ENCODE results near the gene RALBP1.

RALBP1 gene

GRCh38 chr18:9547782-9548181 is 72.5 kb downstream of the RALBP1 start:
- DNase-seq (ENCODE audit: low read depth in 2 of 2): no peak

DNA sequence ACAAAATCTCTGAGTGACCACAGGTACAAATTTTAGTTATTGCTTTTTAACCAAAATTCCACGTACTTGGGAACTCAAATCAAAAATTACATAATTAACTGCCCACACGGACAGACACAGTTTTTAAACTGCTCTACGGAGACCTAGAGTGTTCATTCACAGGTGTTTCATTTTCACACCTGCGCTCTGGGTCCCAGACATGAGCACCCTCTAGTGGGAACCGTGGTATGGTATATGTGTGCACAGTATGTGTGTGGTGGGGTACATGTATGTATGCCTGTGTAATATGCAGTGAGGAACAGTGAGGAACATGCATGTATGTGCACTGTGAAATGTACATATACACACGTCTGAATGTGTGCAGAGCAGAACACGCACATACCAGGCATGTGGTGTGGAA is 74.1 kb downstream of the RALBP1 start:
- DNase-seq (ENCODE audit: low read depth in 2 of 2): no peak

GRCh38 chr18:9550429-9550828 is 75.1 kb downstream of the RALBP1 start:
- no peak for DNase-seq (ENCODE audit: low read depth in 2 of 2)

GRCh38 chr18:9552191-9552590 is 76.9 kb downstream of the RALBP1 start:
- DNase-seq (ENCODE audit: low read depth in 2 of 2): no peak

GRCh38 chr18:9552616-9553015 is 77.3 kb downstream of the RALBP1 start:
- DNase-seq (ENCODE audit: low read depth in 2 of 2): no peak

- no peak for DNase-seq (ENCODE audit: low read depth in 2 of 2)
These were observed 82.1 kb downstream of the RALBP1 start for GRCh38 chr18:9557250-9557943.

GRCh38 chr18:9558387-9559064 is 83.2 kb downstream of the RALBP1 start:
- no peak for DNase-seq (ENCODE audit: low read depth in 2 of 2)

DNA sequence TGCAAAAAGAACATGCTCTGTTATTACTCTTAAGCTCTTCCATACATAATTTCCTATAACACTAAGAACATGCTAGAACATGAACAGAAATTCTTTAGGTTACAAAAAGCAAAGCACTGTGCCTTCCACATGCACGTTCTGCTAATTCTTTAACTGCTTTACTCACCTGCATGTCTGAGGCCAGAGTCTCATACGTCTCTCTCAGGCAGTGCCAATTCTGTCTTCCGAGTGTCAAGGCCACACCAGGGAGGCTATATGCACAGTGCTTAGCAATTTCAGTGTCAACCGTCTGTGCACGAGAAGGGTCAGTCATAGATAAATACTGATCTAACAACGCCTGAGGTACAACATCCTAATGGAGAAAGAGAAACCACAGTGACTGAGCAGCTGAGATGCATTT is 83.9 kb downstream of the RALBP1 start:
- no peak for DNase-seq (ENCODE audit: low read depth in 2 of 2)

DNA sequence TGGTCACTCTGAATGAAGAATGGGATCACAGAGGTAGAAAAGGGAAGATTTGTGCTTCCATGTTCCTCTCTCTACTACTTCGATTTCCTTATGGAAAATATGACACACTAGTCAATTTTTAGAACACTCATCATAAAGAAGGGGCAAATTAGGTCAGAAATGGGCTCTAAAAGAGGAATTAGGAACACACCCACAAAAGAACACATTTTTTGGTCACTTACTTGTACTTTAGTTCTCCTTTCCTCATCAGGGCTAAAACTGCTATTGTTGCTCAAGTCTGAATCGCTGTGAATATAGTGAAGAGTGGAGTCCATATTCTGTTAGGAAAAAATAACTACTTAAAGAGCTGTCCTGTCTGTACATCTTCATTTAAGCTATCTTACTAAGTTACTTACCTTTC is 86.4 kb downstream of the RALBP1 start:
- no peak for DNase-seq (ENCODE audit: low read depth in 2 of 2)

DNA sequence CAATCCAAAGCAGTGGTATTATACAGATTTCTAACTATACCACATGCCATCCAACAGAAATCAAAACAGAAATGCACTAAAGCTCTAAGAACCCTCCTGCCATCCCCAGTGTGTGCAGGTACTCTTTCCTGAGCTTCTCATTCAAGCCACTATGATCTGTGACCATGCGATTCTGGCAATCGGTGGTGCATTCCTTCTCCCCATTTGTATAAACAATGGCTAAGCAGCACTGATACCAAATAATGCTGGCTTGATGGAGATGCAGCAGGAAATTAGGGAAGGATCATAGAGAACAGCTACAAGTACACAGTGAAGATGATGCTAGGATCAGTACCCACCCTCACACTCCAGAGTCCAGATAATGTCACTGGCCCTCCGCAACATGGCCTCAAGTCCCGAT is 87.3 kb downstream of the RALBP1 start:
- DNase-seq (ENCODE audit: low read depth in 2 of 2): no peak

GRCh38 chr18:9563331-9563730 is 88.0 kb downstream of the RALBP1 start:
- no peak for DNase-seq (ENCODE audit: low read depth in 2 of 2)

DNA sequence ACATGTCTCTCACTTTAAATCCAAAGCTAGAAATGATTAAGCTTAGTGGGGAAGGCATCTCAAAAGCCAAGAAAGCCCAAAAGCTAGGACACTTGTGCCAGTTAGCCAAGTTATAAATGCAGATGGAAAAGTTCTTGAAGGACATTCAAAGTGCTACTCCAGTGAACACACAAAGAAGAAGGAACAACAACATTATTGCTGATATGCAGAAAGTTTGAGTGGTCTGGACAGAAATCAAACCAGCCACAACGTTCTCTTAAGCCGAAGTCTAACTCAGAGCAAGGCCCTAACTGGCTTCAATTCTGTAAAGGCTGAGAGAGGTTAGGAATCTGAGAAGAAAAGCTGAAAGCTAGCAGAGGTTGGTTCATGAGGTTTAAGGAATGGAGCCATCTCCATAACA is 90.1 kb downstream of the RALBP1 start:
- no peak for DNase-seq (ENCODE audit: low read depth in 2 of 2)

GRCh38 chr18:9568186-9568585 is 92.9 kb downstream of the RALBP1 start:
- DNase-seq (ENCODE audit: low read depth in 2 of 2): no peak

GRCh38 chr18:9569178-9569577 is 93.9 kb downstream of the RALBP1 start:
- DNase-seq (ENCODE audit: low read depth in 2 of 2): no peak

DNA sequence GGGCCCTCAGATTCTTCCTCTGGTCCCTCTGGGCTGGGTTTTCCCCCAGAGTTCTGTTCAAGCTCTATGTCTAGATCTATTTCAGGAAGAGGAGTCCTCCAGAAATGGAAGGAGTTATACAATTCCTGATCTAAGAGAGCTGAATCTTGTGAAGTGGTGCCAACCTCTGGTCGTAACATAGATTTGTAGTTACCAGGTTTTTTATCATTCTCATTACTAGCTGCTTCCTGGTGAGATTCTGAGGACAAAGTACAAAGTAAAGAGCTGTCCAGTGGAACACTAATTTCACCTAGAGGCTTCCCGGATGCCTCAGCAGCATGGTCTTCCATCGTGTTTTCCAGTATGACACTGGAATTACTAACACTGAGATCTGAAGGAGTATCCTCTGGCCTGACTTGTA is 94.9 kb downstream of the RALBP1 start:
- no peak for DNase-seq (ENCODE audit: low read depth in 2 of 2)

DNA sequence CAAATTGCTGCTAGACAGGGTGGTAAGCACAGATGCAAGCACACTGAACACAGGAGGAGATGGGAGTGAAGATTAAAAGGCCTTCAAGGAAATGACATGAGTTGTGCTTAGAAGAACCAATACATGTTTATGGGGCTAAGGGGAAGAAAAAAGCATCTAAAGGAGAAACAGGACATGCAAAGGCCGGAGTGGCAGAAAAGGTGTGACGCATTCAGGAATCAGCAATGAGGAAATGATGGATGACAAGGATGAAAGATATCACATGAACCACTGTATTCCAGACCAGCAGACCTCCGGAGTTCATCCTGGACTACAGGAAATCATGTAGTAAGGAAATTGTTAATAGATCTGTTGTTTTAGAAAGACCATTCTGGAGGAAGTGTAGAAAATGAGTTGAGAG is 96.2 kb downstream of the RALBP1 start:
- DNase-seq (ENCODE audit: low read depth in 2 of 2): no peak

GRCh38 chr18:9574473-9575115 is 99.3 kb downstream of the RALBP1 start:
- no peak for DNase-seq (ENCODE audit: low read depth in 2 of 2)

DNA sequence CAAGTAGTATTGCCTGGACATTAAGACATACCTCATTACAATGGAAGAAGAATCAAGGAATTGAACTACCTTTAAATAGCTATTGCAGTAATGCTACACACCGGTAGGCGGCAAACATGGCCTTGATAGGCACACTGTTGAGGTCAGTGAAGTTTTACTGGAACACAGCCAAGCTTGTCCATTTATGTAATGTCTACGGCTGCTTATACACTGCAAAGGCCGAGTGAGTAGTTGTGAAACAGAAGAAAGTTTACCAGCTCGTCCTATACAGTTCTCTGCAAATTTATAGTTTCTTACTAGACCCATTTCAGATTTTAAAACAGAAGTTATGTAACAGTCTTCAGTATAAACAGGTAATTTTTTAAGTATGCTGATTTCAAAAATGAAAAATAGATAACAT is 100.2 kb downstream of the RALBP1 start:
- DNase-seq (ENCODE audit: low read depth in 2 of 2): no peak

GRCh38 chr18:9577361-9577760 is 102.0 kb downstream of the RALBP1 start:
- no peak for DNase-seq (ENCODE audit: low read depth in 2 of 2)

DNA sequence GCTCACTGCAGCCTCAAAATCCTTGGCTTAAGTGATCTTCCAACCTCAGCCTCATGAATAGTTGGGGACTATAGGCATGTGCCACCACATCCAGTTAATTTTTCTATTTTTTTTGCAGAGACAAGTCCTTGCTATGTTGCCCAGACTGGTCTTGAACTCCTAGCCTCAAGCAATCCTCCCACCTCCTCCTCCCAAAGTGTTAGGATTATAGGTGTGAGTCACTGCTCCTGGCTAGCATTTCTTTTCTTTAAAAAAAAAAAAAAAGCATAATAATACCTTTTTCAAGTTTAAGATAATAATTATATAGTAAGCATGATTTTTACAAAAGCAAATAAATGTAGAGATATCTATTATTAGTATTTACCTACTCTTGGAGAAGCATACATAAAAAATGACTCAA is 103.0 kb downstream of the RALBP1 start:
- DNase-seq (ENCODE audit: low read depth in 2 of 2): no peak

DNA sequence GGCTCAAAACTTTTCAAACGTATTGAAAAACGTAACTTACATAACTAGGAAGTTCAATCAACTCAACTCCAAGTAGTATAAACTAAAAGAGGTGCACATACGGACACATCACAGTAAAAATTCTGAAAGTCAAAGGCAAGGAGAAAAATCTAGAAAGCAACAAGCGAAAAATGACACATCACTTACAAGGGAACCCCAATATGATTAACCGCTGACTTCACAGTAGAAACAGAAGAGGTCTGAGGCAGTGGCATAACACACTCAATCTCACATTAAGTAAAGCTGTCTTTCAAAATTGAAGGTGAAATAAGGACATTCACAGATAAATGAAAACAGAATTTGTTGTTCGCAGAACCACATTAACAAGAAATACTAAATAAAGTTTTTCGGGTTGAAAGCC is 106.4 kb downstream of the RALBP1 start:
- no peak for DNase-seq (ENCODE audit: low read depth in 2 of 2)

DNA sequence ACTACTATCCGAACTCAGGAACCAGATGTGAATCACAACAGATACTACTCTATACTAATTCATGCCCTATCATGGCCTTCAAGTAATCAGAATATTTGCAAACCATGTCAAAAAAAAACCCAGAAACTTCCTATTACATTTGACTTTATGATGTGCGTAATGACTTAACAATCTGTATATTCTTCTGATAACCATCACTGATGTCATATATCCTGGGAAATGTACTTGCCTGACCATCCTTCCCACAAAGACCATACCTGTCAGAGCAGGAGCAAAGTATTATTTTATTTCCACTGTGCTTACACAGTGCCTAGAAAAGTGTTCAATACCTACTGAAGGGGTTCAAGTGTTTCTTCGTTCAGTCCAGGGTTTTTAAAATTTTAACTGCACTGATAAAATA is 111.5 kb downstream of the RALBP1 start:
- DNase-seq (ENCODE audit: low read depth in 2 of 2): no peak

Measured in stimulated activated CD4-positive, alpha-beta T cell treated with anti-CD3 and anti-CD28 coated beads, Interleukin-12 subunit alpha, Interleukin-12 subunit beta, amount 100 ng/mL, for 24 hours (primary cell).